NCI-H2196 (cell line): ENCODE measurements around the gene PCGF3.

Experiments used
- DNase-seq: peaks from one replicate; lab custom pipeline; 2025; ENCODE audit not compliant: unreplicated experiment; lab: John Stamatoyannopoulos, UW

PCGF3 gene, protein sequence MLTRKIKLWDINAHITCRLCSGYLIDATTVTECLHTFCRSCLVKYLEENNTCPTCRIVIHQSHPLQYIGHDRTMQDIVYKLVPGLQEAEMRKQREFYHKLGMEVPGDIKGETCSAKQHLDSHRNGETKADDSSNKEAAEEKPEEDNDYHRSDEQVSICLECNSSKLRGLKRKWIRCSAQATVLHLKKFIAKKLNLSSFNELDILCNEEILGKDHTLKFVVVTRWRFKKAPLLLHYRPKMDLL

DNA sequence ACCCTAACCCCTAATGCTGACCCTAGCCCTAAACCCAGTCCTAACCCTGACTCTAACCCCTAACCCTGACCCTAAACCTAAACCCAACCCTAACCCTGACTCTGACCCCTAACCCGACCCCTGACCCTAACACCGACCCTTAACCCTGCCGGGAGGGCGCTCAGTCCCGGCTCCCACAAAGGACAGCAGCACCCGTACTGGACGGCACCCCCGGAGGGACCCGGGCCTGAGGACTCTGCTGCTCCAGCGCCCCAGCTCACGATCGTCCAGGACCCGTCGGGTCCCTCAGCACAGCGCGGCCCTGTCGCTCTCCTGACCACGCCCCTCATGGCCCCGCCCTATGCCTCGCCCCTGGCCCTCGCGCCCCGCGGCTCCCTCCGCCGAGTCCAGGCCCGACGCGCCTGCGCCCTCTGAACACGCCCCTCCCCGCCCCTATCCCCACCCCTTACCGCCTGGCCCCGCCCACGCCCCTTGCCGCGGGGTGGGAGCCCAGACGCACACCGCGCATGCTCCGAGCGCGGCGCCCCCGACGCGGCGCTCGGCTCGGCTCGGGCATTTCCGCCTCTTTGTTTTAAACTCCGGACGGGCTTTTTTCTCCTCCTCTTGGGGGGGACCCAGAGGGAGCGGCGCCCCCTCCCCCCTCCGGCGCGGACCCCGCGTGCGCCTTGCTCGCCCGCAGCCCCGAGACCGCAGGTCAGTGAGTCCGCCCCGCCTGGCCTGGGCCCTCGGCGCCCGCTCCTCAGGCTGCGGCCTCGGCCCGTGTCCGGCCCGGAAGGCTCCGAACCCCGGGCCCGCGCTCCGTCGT lies at the start of gene PCGF3:
TSS of gene PCGF3 (plus strand) at position 555 of the 805 bp plus-strand sequence. CDS start 27,849 bp downstream, outside the sequence.
- DNase-seq = peak; percentile 96

DNA sequence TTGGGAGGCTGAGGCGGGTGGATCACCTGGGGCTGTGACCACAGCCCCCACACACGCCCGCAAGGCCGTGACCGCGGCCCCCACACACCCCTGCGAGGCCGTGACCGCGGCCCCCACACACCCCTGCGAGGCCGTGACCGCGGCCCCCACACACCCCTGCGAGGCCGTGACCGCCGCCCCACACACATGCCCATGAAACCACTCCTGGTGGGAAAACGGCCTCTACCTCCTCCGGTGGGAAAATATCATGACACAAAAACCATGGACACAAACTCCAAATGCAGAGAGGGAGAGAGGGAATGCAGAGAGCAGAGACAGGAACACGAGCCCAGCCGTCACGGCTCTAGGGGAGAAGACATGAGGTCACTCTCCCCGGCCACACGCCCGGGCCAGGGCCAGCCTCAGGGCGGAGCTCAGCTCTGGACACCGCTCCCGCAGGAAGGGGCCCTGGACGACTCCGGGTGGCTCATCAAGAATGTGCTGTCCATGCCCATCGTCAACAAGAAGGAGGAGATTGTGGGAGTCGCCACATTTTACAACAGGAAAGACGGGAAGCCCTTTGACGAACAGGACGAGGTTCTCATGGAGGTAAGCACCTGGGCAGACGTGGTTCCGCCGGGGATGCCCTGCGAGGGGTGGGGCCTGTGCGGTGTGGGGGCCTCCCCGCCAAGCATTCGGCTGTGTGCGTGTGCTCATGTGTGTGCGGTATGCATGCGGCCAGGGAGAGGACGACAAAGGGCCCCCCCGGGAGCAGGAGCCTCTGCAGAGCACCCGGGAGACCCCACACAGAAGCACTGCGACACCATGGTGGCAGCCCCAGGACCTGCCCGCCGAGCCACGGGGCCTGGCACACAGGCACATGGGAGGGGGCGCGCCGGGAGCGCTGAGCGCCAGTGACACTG lies 48.9 kb upstream of the PCGF3 start:
- no peak for DNase-seq

DNA sequence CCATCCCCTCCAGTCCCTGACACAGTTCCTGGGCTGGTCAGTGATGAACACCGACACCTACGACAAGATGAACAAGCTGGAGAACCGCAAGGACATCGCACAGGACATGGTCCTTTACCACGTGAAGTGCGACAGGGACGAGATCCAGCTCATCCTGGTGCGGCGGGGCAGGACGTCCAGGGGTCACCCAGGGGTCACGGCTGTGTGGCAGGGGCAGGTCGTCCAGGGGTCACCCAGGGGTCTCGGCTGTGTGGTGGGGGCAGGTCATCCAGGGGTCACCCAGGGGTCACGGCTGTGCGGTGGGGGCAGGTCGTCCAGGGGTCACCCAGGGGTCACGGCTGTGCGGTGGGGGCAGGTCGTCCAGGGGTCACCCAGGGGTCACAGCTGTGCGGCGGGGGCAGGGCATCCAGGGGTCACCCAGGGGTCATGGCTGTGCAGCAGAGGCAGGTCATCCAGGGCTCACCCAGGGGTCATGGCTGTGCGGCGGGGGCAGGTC lies 48.2 kb upstream of the PCGF3 start:
- no peak for DNase-seq

DNA sequence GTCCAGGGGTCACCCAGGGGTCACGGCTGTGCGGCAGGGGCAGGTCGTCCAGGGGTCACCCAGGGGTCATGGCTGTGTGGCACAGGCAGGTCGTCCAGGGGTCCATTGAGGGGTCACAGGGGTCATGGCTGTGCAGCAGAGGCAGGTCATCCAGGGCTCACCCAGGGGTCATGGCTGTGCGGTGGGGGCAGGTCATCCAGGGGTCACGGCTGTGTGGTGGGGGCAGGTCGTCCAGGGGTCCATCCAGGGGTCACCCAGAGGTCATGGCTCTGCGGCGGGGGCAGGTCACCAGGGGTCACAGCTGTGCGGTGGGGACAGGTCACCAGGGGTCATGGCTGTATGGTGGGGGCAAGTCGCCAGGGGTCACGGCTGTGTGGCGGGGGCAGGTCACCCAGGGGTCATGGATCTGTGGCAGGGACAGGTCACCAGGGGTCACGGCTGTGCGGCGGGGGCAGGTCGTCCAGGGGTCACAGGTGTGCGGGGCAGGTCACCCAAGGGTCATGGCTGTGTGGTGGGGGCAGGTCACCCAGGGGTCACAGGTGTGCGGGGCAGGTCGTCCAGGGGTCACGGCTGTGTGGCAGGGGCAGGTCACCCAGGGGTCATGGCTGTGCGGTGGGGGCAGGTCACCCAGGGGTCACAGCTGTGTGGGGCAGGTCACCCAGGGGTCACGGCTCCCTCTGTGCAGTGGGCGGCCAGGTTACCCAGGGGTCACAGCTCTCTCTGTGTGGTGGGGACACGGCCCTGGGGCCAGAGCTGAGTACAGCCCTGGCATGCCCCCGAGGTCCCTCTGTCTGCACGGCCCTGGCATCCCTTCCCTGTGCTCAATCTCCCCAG lies 47.6 kb upstream of the PCGF3 start:
- DNase-seq = no peak

DNA sequence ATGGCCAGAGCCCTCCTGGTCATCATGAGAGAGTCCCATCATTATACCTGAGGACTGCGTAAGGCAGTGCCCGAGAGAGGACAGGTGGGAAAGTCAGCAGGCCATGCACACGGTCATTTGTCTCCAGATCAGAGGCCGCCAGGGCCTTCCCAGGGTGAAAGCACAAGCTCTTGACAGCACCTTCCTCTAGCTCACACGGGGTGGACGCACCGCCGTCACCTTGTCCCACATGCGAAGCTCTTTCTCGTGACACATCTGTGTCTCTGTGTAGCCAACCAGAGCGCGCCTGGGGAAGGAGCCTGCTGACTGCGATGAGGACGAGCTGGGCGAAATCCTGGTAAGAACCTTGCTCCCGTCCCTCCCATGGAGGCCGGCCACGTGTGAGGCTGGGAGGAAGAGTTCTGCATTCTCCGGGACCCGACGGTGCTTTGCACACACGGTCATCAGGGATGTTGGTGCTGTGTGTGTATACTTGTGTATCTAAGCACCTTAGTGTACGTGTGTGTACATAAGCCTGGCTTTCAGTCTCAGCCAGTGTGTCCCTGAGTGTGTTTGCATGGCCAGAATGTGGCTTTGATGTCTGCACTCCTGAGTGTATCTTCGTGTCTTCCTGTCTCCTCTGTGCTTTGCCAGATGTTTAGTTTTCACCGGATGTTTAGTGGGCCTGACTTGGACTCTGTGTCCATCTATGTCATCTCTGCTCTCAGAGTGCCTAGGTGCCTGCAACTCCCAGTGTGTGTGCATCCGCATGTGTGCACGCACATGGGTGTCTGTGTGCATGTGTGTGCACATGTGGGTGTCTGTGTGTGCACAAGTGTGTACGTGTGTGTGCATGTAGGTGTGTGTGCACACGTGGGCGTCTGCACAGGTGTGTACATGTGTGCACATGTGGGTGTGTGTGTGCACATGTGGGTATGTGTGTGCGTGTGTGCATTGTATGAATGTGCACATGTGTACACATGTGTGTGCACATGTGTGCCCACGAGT lies 46.7 kb upstream of the PCGF3 start:
- no peak for DNase-seq

DNA sequence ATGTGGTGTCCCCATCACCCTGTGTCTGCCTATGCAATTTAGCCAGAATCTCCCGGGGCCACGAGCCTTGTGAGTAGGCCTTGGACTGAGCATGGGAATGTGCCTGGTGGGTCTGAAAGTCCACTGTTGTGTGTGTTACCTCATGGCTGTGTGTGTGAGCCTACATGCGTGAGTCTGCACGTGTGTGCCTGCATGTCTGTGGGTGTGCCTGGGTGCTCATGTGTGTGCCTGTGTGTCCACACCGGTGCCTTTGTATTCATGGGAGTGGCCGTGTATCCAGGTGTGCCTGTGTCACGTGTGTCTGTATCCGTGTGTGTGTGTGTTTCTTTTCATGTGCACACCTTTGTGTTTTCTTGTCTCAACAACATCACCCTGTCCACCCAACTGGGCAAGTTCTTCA lies 45.8 kb upstream of the PCGF3 start:
- no peak for DNase-seq

DNA sequence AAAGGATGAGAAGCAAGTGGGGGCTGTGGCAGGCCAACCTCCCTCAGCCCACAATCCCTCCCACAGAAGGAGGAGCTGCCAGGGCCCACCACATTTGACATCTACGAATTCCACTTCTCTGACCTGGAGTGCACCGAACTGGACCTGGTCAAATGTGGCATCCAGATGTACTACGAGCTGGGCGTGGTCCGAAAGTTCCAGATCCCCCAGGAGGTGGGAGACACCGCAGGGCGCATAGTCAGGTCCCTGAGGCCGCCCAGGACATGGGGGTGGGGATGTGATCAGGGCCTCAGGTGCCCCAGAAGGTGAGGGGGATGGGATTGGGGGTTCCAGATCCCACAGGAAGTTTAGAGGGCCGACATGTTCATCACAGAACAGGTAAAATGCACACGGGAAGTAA lies 45.2 kb upstream of the PCGF3 start:
- no peak for DNase-seq

DNA sequence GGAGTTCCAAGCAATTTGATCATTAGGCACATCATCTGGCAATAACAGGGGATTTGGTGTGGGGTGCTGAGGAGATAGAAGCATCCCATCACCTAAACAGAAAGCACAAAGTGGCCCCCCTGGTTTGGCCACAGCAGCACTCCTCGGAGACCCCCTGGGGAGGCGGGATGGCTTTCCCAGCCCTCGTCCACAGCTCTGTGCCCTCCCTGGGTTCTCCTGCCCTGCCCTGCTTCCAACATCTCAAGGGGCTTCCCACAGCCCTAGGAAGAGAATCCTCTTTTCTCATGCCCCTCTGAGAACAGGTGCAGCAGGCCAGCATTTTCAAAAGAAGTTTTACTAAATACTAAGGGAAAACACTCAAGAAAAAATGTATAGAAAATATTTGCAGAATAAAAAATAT lies 44.4 kb upstream of the PCGF3 start:
- no peak for DNase-seq

DNA sequence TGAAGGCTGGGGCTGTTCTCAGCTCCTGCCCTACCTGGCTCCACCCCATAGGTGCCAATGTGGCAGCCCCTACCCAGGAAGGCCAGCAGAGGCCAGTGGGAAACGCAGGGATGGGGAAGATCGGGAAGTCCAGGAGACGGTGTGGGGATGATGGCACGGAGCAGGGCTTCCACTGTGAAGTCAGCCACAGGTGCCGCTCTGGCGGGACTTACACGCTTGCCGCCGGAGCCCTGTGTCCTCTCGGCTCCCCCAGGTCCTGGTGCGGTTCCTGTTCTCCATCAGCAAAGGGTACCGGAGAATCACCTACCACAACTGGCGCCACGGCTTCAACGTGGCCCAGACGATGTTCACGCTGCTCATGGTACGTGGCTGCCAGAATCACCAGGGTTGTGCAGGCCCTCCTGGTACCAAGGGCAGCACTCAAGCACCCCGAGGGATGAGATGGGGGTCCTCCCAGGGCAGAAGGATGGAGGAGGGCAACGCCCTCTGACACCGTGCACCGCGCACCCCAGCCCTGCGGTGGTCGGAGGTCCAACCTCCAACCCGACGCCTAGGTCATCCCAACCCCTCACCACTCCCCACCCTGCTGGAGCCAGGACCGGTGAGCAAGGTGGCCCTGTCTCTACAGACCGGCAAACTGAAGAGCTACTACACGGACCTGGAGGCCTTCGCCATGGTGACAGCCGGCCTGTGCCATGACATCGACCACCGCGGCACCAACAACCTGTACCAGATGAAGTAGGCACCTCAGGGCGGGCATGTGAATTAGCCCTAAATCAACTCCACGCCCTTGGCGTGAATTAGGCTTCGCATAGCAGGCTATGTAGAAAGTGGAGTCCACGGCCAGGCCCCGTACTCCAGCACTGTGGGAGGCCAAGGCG lies 43.5 kb upstream of the PCGF3 start:
- DNase-seq = no peak

DNA sequence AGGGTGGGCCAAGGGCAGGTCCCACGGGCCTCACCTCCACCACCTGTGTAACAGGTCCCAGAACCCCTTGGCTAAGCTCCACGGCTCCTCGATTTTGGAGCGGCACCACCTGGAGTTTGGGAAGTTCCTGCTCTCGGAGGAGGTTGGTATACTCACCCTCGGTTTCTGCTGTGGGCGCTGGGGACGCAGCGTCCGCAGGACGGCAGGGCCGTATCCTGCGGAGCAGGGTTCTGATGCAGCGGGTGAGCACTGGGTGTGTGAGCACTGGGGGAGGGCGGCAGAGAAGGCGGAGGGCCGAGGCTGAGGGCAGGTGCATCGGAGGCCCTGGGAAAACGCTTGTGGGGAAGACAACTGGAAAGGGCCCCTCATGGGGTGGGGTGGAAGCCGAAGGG lies 42.6 kb upstream of the PCGF3 start:
- DNase-seq = no peak

DNA sequence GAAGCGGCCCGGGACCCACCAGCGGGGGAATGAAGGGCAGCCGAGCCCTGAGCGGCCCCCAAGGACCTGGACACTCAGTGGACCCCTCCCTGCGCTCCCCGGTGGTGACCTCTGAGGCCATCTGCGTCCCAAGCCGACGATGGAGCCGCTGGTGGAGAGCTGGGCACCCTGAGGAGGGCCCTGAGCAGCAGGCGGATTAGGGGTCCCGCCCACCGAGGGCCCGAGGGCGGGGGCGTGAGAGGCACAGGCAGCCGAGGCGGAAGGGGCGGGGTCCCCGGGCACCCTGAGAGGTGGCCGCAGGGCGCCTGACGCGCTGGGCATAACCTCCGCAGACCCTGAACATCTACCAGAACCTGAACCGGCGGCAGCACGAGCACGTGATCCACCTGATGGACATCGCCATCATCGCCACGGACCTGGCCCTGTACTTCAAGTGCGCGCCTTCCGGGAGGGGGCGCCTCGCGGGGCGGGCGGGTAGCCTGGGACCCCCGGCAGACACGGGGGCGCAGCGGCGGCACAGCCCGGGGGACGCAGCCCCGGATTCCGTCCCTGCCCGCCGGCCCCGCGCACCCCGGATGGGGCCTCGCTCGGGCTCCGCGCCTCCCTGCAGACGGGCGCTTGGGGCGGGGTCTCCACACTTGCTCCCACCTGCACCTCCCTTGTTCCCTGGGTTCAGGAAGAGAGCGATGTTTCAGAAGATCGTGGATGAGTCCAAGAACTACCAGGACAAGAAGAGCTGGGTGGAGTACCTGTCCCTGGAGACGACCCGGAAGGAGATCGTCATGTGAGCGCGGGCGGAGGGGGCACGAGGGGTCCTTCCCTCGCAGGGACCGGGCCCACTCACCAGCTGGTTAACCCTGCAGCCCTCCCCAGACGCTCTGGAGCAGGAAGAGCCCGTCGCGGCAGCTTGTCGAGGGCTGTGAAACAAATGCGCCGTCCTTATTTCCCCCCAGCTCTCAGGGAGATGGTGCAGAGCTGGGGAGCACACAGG lies 41.9 kb upstream of the PCGF3 start:
- DNase-seq = no peak

DNA sequence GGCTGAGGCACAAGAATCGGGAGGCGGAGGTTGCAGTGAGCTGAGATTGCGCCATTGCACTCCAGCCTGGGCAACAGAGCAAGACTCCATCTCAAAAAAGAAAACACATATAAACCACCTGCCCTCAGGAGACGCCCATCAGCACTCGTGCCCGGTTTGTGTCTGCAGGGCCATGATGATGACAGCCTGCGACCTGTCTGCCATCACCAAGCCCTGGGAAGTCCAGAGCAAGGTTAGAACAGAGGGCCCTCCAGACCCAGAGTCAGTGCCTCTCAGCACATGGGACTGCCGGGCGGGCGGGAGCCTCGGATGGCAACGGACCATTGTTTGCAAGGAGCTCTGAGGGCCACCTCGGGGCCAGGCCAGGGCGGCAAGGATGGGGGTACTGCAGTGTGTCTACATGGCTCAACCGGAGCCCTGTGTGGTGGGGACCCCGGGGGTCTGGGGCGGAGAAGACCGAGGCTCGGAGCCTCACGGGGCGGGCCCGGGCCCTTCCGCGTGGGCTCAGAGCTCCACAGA lies 40.9 kb upstream of the PCGF3 start:
- no peak for DNase-seq

DNA sequence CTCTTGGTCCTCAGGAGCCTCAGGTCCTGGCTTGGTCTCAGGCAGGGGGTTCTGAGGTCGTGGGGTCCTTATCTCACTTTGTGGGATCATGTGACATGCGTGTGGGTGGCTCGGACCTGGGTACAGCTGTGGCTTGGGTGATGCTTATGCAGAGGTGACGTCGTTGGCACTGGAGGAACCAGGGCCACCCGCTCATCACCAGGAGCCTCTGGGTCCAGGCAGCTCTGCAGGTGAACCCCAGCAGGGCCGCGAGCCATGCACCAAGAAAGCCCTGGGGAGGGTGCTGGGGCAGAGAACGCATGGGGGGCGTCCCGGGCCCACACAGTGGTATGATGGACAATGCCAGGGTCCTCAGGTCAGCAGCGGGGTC lies 40.3 kb upstream of the PCGF3 start:
- no peak for DNase-seq

DNA sequence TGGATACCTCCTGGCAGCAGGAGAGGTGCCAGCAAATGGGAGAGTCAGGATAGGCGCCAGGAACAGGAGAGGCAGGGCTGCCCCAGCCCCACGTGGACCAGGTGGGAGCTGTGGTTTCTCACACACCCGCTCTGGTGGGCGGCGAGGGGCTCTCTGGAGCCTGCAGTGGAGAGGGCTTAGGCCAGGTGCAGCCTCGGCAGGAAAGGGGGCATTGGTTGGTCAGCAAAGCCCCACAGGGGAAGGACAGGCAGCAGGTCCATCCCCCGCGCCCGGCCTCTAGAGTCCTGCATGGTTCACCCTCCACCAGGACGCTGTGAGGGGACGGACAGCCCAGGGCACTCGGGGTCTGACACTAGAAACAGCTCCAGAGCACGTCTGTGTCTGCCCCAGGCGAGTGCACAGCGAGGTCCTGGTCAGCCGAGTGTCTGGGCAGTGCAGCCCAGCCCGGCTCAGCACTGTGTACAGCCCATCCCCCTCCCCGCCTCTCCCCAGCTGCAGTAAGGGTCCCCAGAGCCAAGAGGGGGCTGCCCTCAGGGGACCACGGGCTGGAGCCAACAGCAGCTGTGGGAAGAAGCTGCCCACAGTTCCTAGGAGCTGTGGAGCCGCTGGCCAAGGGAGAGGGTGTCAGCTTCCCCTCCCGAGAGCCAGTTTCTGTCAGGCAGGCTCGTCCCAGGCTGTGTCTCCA lies 39.7 kb upstream of the PCGF3 start:
- DNase-seq = no peak

DNA sequence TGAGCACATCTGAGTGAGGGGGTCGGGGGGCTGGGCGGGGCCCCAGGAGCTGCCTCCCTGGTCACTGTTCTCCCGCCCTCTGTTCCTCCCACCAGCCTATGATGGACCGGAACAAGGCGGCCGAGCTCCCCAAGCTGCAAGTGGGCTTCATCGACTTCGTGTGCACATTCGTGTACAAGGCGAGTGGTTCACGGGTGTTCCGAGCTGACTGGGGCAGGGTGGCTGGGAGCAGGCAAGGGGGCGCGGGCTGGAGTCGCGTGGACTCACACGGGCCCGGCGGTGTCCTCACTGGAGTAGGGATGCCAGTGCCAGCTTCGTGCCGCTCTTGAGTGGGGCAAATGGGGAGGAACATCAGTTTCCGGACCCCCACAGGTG lies 39.2 kb upstream of the PCGF3 start:
- DNase-seq = no peak

DNA sequence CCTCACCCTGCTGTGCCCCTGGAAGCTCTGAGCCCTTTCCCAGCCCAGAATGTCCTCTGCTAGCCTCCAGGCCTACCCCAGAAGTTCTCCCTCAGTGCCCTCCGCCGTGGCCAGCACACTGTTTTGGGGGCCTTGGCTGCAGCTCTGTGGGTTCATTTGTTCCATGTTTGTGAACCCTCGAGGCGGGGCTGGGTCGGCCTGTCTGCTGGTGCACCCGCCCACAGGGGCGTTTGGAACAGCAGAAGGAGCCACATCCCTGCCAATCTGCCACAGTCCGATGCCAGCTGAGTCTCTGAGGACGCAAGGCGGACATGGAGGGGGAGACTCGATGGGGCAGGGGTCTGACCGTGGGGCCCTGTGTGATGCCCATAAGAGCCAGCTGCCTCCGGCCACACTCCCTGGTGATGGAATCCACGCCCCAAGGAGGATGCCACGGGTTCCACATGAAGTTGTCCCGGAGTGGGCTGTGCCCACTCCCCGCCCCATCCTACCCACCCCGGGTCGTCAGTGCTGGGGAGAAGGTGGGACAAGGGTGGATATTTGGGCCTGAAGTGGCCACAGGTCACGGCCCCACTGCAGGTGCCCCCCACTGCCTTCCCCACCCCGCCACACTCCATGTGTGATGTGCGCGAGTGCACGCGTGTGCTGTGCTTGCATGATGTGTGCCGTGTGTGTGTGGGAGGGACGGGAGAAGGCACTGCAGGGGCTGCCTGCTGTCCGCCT lies 38.6 kb upstream of the PCGF3 start:
- no peak for DNase-seq
